Adrenal gland (tissue), 12 donors: ENCODE results near the gene RTP5. TPM values are rescaled to one million over a fixed set of nuclear protein-coding genes. Genes with fewer than 3 reads are reported as not detected.

Experiments used
- DNase-seq, 7 donors: peaks; one replicate each; pipeline ENCODE4 v3.0.0-alpha.2; 2019 to 2020
- H3K27ac ChIP-seq, 5 donors: fragments of 200-600 bp; sonication (generic) in 4 of 5; 1 replicate in 3 of 5; 2 replicates in 2 of 5; pipeline versions ENCODE4 v1.5.1 to v1.8.0; 2016 to 2020; ENCODE audit warnings: mild to moderate bottlenecking in 1 of 5
- H3K27me3 ChIP-seq: fragments of 200-600 bp; 2 replicates; pipeline ENCODE4 v1.8.0; 2021
- H3K36me3 ChIP-seq, 2 donors: fragments of 200-600 bp; replicated peaks in 1 of 2; 1 replicate in 1 of 2; 2 replicates in 1 of 2; pipeline versions ENCODE4 v1.5.1 to v1.8.0; 2018 to 2022
- H3K4me1 ChIP-seq, 2 donors: fragments of 200-600 bp; replicated peaks in 1 of 2; 1 replicate in 1 of 2; 2 replicates in 1 of 2; pipeline versions ENCODE4 v1.5.1 to v1.8.0; 2018 to 2021
- H3K4me3 ChIP-seq, 4 donors: fragments of 200-600 bp; sonication (generic) in 3 of 4; one replicate each; pipeline ENCODE4 v1.5.1; 2016 to 2018
- H3K9me3 ChIP-seq, 3 donors: fragments of 200-600 bp; sonication (generic) in 1 of 3; replicated peaks in 1 of 3; 1 replicate in 2 of 3; 2 replicates in 1 of 3; pipeline versions ENCODE4 v1.5.1 to v1.8.0; 2016 to 2021
- CTCF ChIP-seq, 6 experiments: fragments of 450-650 bp in 4 of 6; fragments of 200-600 bp in 2 of 6; sonication (generic) in 1 of 6; IDR thresholded peaks; 1 replicate in 5 of 6; 2 replicates in 1 of 6; pipeline versions ENCODE4 v1.5.1 to v1.8.0; 2016 to 2021; ENCODE audit warnings: antibody characterized with exemption in 6 of 6, mild to moderate bottlenecking in 2 of 6, moderate library complexity in 1 of 6
- POLR2A ChIP-seq, 2 donors: fragments of 450-650 bp; IDR thresholded peaks; one replicate each; pipeline ENCODE4 v1.6.1; 2017; ENCODE audit warnings: antibody characterized with exemption in 2 of 2, mild to moderate bottlenecking in 2 of 2, moderate library complexity in 1 of 2
- WGBS, 4 donors: extraction: QIAGEN DNeasy Blood & Tissue Kit in 2 of 4; methylation state at CpG; one replicate each; pipeline versions ENCODE4 v1.1.5 to v1.1.7; 2013 to 2017; 5-methylcytosine and 5-hydroxymethylcytosine counted together
- intact Hi-C, 2 donors: fragments of 100-400 bp; cut with DNase I; formaldehyde crosslinking; loops; one replicate each; pipeline versions ENCODE4 v1.14.1 to v1.15.0; 2022 to 2023
- polyA plus RNA-seq, 3 donors: library from polyadenylated mRNA; stranded (reverse); fragments of 200-250 nt in 2 of 3; fragments of 350-450 nt in 1 of 3; fragmentation: Illumina TruSeq in 1 of 3; extraction: RNeasy Lipid Tissue Mini Kit (QIAGEN cat#74804) in 1 of 3; gene quantifications; one replicate each; pipeline ENCODE4 v1.2.3, GENCODE V29; 2013 to 2014
- total RNA-seq, 9 donors: library from RNA; depleted of rRNA in 4 of 9; stranded (reverse); fragments of >200 nt in 4 of 9; fragments of 120-200 nt in 1 of 9; fragmentation: NEBNext Ultra II Directional in 1 of 9; extraction: Animal tissue kit (Norgen Biotek cat#: 25700) in 1 of 9; gene quantifications; one replicate each; pipeline versions ENCODE4 v1.1.0 to v1.2.4, GENCODE V29; 2013 to 2023
- donor health status: healthy with polysubstance abuse.
- donor health status: Bipolar disorder and iron deficiency.
- donor health status: DM: yes; HTN: yes; CAD: no.
- donor health status: DM: no; HTN: no; CAD: no.
- donor health status: DM: no; HTN: no; CAD: no.
- donor health status: DM: yes; HTN: yes; CAD: no.

RTP5 gene
- total and polyA plus RNA-seq, 12 donors: 0.07 to 0.56 (median 0.11) TPM; not detected in 9

GRCh38 chr2:241880311-241881073 lies 11.0 kb downstream of the RTP5 start:
- intact Hi-C loops: no loop called here
- 78 to 91% (median 82%) methylated on average over 7 to 16 of the region's 16 CpGs for WGBS, 4 donors
- TF ChIP-seq POLR2A (IDR thresholded peaks at IDR 0.05) (no peak), CTCF (IDR thresholded peaks at IDR 0.05) (no peak)
- H3K9me3 ChIP-seq: no peaks in the 10 kb centered on the region
- peaks cover 0 to 9% of the 10 kb centered on the region in 2 donors for H3K4me1 ChIP-seq
- peak overlapping the region in 2 of 5 donors; percentile 9 to 85 for H3K27ac ChIP-seq
- no peaks in the 10 kb centered on the region for H3K27me3 ChIP-seq
- DNase-seq: no peak
- H3K36me3 ChIP-seq: no peaks in the 10 kb centered on the region
- peak overlapping the region in 1 of 4 donors; percentile 70 for H3K4me3 ChIP-seq

- no peaks in the 10 kb centered on the region for H3K9me3 ChIP-seq
- H3K4me1 ChIP-seq: peaks cover 0 to 9% of the 10 kb centered on the region in 2 donors
- H3K27ac ChIP-seq: peak overlapping the region in 4 of 5 donors; percentile 36 to 85 (median 58)
- no peaks in the 10 kb centered on the region for H3K36me3 ChIP-seq
- DNase-seq: peak; percentile 54 to 87 (median 66)
- WGBS, 4 donors: 7 to 19% (median 15%) methylated on average over 10 to 23 of the region's 23 CpGs
- H3K27me3 ChIP-seq: no peaks in the 10 kb centered on the region
- H3K4me3 ChIP-seq: peak overlapping the region in 1 of 4 donors; percentile 70
- intact Hi-C loops: no loop called here
- TF ChIP-seq CTCF (IDR thresholded peaks at IDR 0.05) (peak in 1 of 6 experiments; percentile 9), POLR2A (IDR thresholded peaks at IDR 0.05) (no peak)
Observed at GRCh38 chr2:241882091-241882625, 12.6 kb downstream of the RTP5 start.

GRCh38 chr2:241884951-241885290 lies 15.4 kb downstream of the RTP5 start:
- intact Hi-C loops: no loop called here
- H3K27ac ChIP-seq: no peak overlapping the region

More at GRCh38 chr2:241884951-241885290, 15.4 kb downstream of the RTP5 start:
- H3K27me3 ChIP-seq: no peaks in the 10 kb centered on the region
- no peaks in the 10 kb centered on the region for H3K9me3 ChIP-seq
- WGBS, 4 donors: 93 to 97% (median 94%) methylated on average over 8 of the region's 8 CpGs
- peaks cover 0 to 9% of the 10 kb centered on the region in 2 donors for H3K4me1 ChIP-seq
- H3K4me3 ChIP-seq: no peak overlapping the region
- no peak for TF ChIP-seq POLR2A (IDR thresholded peaks at IDR 0.05)
- no peak for TF ChIP-seq CTCF (IDR thresholded peaks at IDR 0.05)
- no peaks in the 10 kb centered on the region for H3K36me3 ChIP-seq
- DNase-seq: no peak
